Measurements from ENCODE around the gene REPS1. TPM values are rescaled to one million over a fixed set of nuclear protein-coding genes. Genes with fewer than 3 reads are reported as not detected.

The REPS1 gene
- polyA plus RNA-seq, 3 donors = 11.9 to 36.6 (median 14.0) TPM

DNA sequence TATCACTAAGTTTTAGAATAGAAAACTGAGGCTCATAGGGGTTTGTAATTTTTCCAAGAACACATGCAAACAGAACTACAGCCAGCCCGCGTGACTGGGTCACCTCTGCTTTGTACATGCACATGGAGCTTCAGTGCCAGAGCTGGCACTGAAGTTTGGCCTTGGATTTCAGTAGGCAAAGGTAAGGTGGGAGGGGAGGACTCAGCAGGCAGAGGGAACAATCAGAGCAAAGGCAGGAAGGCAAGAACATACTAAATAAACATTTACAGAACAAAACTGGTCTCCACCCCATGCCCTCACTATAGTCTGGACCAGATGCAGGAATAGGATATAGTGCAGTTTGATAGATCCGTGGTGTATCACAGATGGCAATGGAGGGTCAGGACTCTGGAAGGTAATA, 26.9 kb upstream of the REPS1 start:
- no peaks in the 10 kb centered on the region for H3K27me3 ChIP-seq (ENCODE audit: control insufficient read depth in 2 of 2, insufficient read depth in 2 of 2, low read length in 2 of 2)
- intact Hi-C loops (cut with micrococcal nuclease) = no loop called here
- H3K36me3 Mint-ChIP-seq = no peaks in the 10 kb centered on the region
- no peak overlapping the region for H3K27ac ChIP-seq (ENCODE audit: low read depth in 1 of 2, low read length in 2 of 2)
- peaks cover 11% of the 10 kb centered on the region for H3K4me1 Mint-ChIP-seq
- H2AFZ ChIP-seq (ENCODE audit: insufficient read depth, low read depth, low read length, poor library complexity, severe bottlenecking) = no peak overlapping the region
- no peak overlapping the region for H3K4me3 Mint-ChIP-seq
- TF ChIP-seq, protein P1, sequence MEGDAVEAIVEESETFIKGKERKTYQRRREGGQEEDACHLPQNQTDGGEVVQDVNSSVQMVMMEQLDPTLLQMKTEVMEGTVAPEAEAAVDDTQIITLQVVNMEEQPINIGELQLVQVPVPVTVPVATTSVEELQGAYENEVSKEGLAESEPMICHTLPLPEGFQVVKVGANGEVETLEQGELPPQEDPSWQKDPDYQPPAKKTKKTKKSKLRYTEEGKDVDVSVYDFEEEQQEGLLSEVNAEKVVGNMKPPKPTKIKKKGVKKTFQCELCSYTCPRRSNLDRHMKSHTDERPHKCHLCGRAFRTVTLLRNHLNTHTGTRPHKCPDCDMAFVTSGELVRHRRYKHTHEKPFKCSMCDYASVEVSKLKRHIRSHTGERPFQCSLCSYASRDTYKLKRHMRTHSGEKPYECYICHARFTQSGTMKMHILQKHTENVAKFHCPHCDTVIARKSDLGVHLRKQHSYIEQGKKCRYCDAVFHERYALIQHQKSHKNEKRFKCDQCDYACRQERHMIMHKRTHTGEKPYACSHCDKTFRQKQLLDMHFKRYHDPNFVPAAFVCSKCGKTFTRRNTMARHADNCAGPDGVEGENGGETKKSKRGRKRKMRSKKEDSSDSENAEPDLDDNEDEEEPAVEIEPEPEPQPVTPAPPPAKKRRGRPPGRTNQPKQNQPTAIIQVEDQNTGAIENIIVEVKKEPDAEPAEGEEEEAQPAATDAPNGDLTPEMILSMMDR (IDR thresholded peaks at IDR 0.05) = no peak
- H4K20me1 ChIP-seq (ENCODE audit: insufficient read depth, low read length) = no peaks in the 10 kb centered on the region
- H3K36me3 ChIP-seq (replicated peaks in 1 of 2; ENCODE audit: control insufficient read depth in 1 of 2, insufficient read depth in 2 of 2, low read length in 2 of 2) = no peaks in the 10 kb centered on the region
- H3K27me3 Mint-ChIP-seq (ENCODE audit: low read depth in 3 of 3) = no peaks in the 10 kb centered on the region
- DNase-seq = no peak
- H3K4me2 ChIP-seq (replicated peaks; ENCODE audit: extremely low read depth, low read length, poor library complexity, severe bottlenecking) = no peak overlapping the region
- no peak overlapping the region for H3K27ac Mint-ChIP-seq
- H3K4me1 ChIP-seq (ENCODE audit: control insufficient read depth in 1 of 2, insufficient read depth in 2 of 2, low read length in 2 of 2) = peaks cover 6 to 9% of the 10 kb centered on the region in 2 donors
- H3K9me3 ChIP-seq (replicated peaks in 1 of 2; ENCODE audit: control insufficient read depth in 1 of 2, insufficient read depth in 1 of 2, low read length in 2 of 2) = no peaks in the 10 kb centered on the region
- no CpG with 5 or more reads among the region's 3 CpGs for WGBS (ENCODE audit: insufficient coverage)
- H3K79me2 ChIP-seq (ENCODE audit: insufficient read depth, low read length) = no peaks in the 10 kb centered on the region
- peaks cover 0 to 3% (median 0%) of the 10 kb centered on the region in 7 donors for H3K9me3 Mint-ChIP-seq
- no peak overlapping the region for H3K4me3 ChIP-seq (replicated peaks in 1 of 3; ENCODE audit: low read depth in 2 of 3, low read length in 3 of 3)
- H3K9ac ChIP-seq (ENCODE audit: insufficient read depth, low read length, poor library complexity, severe bottlenecking) = no peak overlapping the region

- H4K20me1 ChIP-seq (ENCODE audit: insufficient read depth, low read length) = no peaks in the 10 kb centered on the region
- DNase-seq = no peak
- H3K79me2 ChIP-seq (ENCODE audit: insufficient read depth, low read length) = no peaks in the 10 kb centered on the region
- peaks cover 9% of the 10 kb centered on the region for H3K4me1 Mint-ChIP-seq
- no peaks in the 10 kb centered on the region for H3K36me3 Mint-ChIP-seq
- peaks cover 0 to 3% of the 10 kb centered on the region in 2 donors for H3K9me3 ChIP-seq (replicated peaks in 1 of 2; ENCODE audit: control insufficient read depth in 1 of 2, insufficient read depth in 1 of 2, low read length in 2 of 2)
- no peak overlapping the region for H3K9ac ChIP-seq (ENCODE audit: insufficient read depth, low read length, poor library complexity, severe bottlenecking)
- no peaks in the 10 kb centered on the region for H3K27me3 ChIP-seq (ENCODE audit: control insufficient read depth in 2 of 2, insufficient read depth in 2 of 2, low read length in 2 of 2)
- H3K27ac ChIP-seq (ENCODE audit: low read depth in 1 of 2, low read length in 2 of 2) = no peak overlapping the region
- no peak overlapping the region for H3K4me2 ChIP-seq (replicated peaks; ENCODE audit: extremely low read depth, low read length, poor library complexity, severe bottlenecking)
- H2AFZ ChIP-seq (ENCODE audit: insufficient read depth, low read depth, low read length, poor library complexity, severe bottlenecking) = no peak overlapping the region
- no peak overlapping the region for H3K4me3 Mint-ChIP-seq
- intact Hi-C loops (cut with micrococcal nuclease) = no loop called here
- TF ChIP-seq, protein P1 (IDR thresholded peaks at IDR 0.05) = no peak
- no peaks in the 10 kb centered on the region for H3K36me3 ChIP-seq (replicated peaks in 1 of 2; ENCODE audit: control insufficient read depth in 1 of 2, insufficient read depth in 2 of 2, low read length in 2 of 2)
- no peak overlapping the region for H3K4me3 ChIP-seq (replicated peaks in 1 of 3; ENCODE audit: low read depth in 2 of 3, low read length in 3 of 3)
- peaks cover 6 to 9% of the 10 kb centered on the region in 2 donors for H3K4me1 ChIP-seq (ENCODE audit: control insufficient read depth in 1 of 2, insufficient read depth in 2 of 2, low read length in 2 of 2)
- H3K27me3 Mint-ChIP-seq (ENCODE audit: low read depth in 3 of 3) = no peaks in the 10 kb centered on the region
- H3K27ac Mint-ChIP-seq = no peak overlapping the region
- 100% methylated on average over 3 of the region's 4 CpGs for WGBS (ENCODE audit: insufficient coverage)
- peaks cover under 1 to 5% (median 2%) of the 10 kb centered on the region in 7 donors for H3K9me3 Mint-ChIP-seq
Measured at GRCh38 chr6:139013185-139013800, 25.2 kb upstream of the REPS1 start.
